Adrenal gland (tissue), 5 donors: ENCODE results near the gene PLK5.

Source experiments
- POLR2A ChIP-seq, 2 donors: fragments of 450-650 bp; IDR thresholded peaks; one replicate each; pipeline ENCODE4 v1.6.1; 2017; ENCODE audit warnings: antibody characterized with exemption in 2 of 2, mild to moderate bottlenecking in 2 of 2, moderate library complexity in 1 of 2
- TF ChIP-seq, protein P1 (sequence below), 6 experiments: fragments of 450-650 bp in 4 of 6; fragments of 200-600 bp in 2 of 6; sonication (generic) in 1 of 6; IDR thresholded peaks; 1 replicate in 5 of 6; 2 replicates in 1 of 6; pipeline versions ENCODE4 v1.5.1 to v1.8.0; 2016 to 2021; ENCODE audit warnings: antibody characterized with exemption in 6 of 6, mild to moderate bottlenecking in 2 of 6, moderate library complexity in 1 of 6
- donor health status: DM: no; HTN: no; CAD: no.

DNA sequence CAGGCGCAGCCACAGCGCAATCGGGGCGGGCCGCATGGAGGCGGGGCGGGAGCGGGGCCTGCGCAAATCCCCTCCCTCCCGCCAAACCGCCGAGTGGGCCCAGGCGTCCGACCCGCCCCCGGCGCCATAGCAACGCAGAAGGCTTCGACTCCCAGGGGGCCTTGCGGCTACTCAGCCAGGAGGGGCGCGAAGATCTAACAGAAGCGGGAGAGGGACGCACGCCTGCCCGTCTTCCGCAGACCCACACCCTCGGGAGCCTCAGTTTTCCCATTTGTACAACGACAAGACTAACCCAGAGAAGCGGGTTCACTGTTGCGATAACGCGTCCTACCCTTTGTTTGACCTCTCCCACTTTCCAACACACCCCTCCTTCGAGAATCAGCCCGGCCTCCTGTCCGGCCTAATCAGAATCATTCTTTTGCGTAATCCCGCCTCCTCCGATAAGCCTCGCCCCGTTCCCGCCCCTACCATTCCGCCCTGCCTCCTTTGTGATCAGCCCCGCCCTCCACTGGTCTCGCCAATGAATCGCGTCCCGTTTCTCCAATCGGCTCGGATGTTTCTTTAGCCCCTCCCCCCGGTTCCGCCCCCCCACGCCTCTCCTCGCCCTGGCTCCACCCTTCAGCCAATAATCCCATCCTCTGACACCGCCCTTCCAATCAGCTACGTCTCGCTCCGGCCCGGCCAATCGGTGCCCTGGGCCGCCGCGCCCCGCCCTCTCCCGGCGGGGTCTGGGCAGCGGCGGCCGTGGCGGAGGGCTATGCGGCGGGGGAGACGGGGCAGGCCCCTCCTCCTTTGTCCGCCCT lies 33.4 kb upstream of the PLK5 start, which contains the start of gene PCSK4:
- TF ChIP-seq, protein P1, sequence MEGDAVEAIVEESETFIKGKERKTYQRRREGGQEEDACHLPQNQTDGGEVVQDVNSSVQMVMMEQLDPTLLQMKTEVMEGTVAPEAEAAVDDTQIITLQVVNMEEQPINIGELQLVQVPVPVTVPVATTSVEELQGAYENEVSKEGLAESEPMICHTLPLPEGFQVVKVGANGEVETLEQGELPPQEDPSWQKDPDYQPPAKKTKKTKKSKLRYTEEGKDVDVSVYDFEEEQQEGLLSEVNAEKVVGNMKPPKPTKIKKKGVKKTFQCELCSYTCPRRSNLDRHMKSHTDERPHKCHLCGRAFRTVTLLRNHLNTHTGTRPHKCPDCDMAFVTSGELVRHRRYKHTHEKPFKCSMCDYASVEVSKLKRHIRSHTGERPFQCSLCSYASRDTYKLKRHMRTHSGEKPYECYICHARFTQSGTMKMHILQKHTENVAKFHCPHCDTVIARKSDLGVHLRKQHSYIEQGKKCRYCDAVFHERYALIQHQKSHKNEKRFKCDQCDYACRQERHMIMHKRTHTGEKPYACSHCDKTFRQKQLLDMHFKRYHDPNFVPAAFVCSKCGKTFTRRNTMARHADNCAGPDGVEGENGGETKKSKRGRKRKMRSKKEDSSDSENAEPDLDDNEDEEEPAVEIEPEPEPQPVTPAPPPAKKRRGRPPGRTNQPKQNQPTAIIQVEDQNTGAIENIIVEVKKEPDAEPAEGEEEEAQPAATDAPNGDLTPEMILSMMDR (IDR thresholded peaks at IDR 0.05): no peak
- no peak for TF ChIP-seq POLR2A (IDR thresholded peaks at IDR 0.05)
